Measurements from ENCODE around the gene EOLA1.
"Not testable (repeated sequence)": the region's sequence is repeated elsewhere in the genome, so short reads cannot be mapped to it uniquely, and the experiment has no call there.

GRCh38 chrX:149590993-149591392, 50.2 kb downstream of the EOLA1 start:
- TF ChIP-seq, protein P1, sequence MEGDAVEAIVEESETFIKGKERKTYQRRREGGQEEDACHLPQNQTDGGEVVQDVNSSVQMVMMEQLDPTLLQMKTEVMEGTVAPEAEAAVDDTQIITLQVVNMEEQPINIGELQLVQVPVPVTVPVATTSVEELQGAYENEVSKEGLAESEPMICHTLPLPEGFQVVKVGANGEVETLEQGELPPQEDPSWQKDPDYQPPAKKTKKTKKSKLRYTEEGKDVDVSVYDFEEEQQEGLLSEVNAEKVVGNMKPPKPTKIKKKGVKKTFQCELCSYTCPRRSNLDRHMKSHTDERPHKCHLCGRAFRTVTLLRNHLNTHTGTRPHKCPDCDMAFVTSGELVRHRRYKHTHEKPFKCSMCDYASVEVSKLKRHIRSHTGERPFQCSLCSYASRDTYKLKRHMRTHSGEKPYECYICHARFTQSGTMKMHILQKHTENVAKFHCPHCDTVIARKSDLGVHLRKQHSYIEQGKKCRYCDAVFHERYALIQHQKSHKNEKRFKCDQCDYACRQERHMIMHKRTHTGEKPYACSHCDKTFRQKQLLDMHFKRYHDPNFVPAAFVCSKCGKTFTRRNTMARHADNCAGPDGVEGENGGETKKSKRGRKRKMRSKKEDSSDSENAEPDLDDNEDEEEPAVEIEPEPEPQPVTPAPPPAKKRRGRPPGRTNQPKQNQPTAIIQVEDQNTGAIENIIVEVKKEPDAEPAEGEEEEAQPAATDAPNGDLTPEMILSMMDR (IDR thresholded peaks at IDR 0.05) = not testable (repeated sequence)
- not testable (repeated sequence) for TF ChIP-seq EP300 (IDR thresholded peaks at IDR 0.05)

All from suprapubic skin (tissue), 3 donors.